HepG2 (cell line): ENCODE data around the gene CCN6. TPM values are rescaled to one million over a fixed set of nuclear protein-coding genes. Genes with fewer than 3 reads are reported as not detected.

Experiments used
- CREB1 ChIP-seq, 2 experiments: fragments of 450-650 bp in 1 of 2; IDR thresholded peaks; 2 replicates each; pipeline ENCODE4 v1.6.1; 2016 to 2017; ENCODE audit warnings: control low read depth in 1 of 2, mild to moderate bottlenecking in 1 of 2, missing compliant biosample characterization in 1 of 2, missing genetic modification characterization in 1 of 2
- E2F2 ChIP-seq: sonication (generic); formaldehyde crosslinking; IDR thresholded peaks from 2 replicates; pipeline ENCODE4 v1.4.0; 2020; ENCODE audit warnings: missing genetic modification reagents, borderline replicate concordance
- HNF1A ChIP-seq, 2 experiments: sonication (generic) in 1 of 2; formaldehyde crosslinking in 1 of 2; IDR thresholded peaks; 2 replicates each; pipeline versions ENCODE4 v1.4.0 to v1.6.1; 2016 to 2020; ENCODE audit warnings: borderline replicate concordance in 1 of 2, low read depth in 1 of 2, mild to moderate bottlenecking in 1 of 2, missing genetic modification reagents in 1 of 2
- MTF2 ChIP-seq: sonication (generic); formaldehyde crosslinking; IDR thresholded peaks from 2 replicates; pipeline ENCODE4 v1.5.0; 2020; ENCODE audit warnings: missing genetic modification reagents, borderline replicate concordance
- NFAT5 ChIP-seq: sonication (generic); formaldehyde crosslinking; IDR thresholded peaks from 2 replicates; pipeline ENCODE4 v1.4.0; 2020; ENCODE audit warnings: missing genetic modification reagents
- NR2F1 ChIP-seq, 2 experiments: fragments of 450-650 bp in 1 of 2; formaldehyde crosslinking in 1 of 2; IDR thresholded peaks; 2 replicates each; pipeline versions ENCODE4 v1.5.0 to v1.6.1; 2016 to 2020; ENCODE audit warnings: mild to moderate bottlenecking in 1 of 2, missing compliant biosample characterization in 1 of 2, missing genetic modification reagents in 1 of 2, moderate library complexity in 1 of 2
- PBX2 ChIP-seq: IDR thresholded peaks from 2 replicates; pipeline ENCODE4 v1.6.1; 2016; ENCODE audit warnings: control low read depth
- SRF ChIP-seq: IDR thresholded peaks from 2 replicates; pipeline ENCODE4 v1.6.1; 2011; ENCODE audit warnings: mild to moderate bottlenecking, low read depth, low read length, moderate library complexity
- ZFAT ChIP-seq: sonication (generic); formaldehyde crosslinking; conservative IDR thresholded peaks from 2 replicates; pipeline ENCODE4 v1.8.1; 2023; ENCODE audit warnings: missing genetic modification reagents, inconsistent platforms
- ZFP41 ChIP-seq: sonication (generic); formaldehyde crosslinking; IDR thresholded peaks from 2 replicates; pipeline ENCODE4 v1.4.0; 2020; ENCODE audit warnings: mild to moderate bottlenecking, missing genetic modification reagents, borderline replicate concordance
- ZFY ChIP-seq: sonication (generic); formaldehyde crosslinking; IDR thresholded peaks from 2 replicates; pipeline ENCODE4 v1.4.0; 2020; ENCODE audit warnings: missing genetic modification reagents
- ZNF230 ChIP-seq: sonication (generic); formaldehyde crosslinking; IDR thresholded peaks from 2 replicates; pipeline ENCODE4 v1.4.0; 2020; ENCODE audit warnings: mild to moderate bottlenecking, missing genetic modification reagents
- ZNF451 ChIP-seq: sonication (generic); formaldehyde crosslinking; IDR thresholded peaks from 2 replicates; pipeline ENCODE4 v1.5.0; 2020; ENCODE audit warnings: mild to moderate bottlenecking, missing genetic modification reagents
- ZNF558 ChIP-seq: sonication (generic); formaldehyde crosslinking; IDR thresholded peaks from 2 replicates; pipeline ENCODE4 v1.9.0; 2022; ENCODE audit warnings: mild to moderate bottlenecking, missing genetic modification reagents, borderline replicate concordance
- ZSCAN22 ChIP-seq: sonication (generic); formaldehyde crosslinking; IDR thresholded peaks from 2 replicates; pipeline ENCODE4 v1.4.0; 2020; ENCODE audit warnings: mild to moderate bottlenecking, missing genetic modification reagents
- polyA plus RNA-seq, 8 experiments: library from polyadenylated mRNA; depleted of rRNA in 3 of 8; stranded (reverse) in 7 of 8; unstranded in 1 of 8; fragments of >200 nt; fragmentation: Illumina TruSeq in 4 of 8; extraction: Trizol in 4 of 8; gene quantifications; 2 replicates each; pipeline versions ENCODE4 v1.2.1 to v1.2.3, GENCODE V29; 2011 to 2016; ENCODE audit warnings: low read depth in 4 of 8, missing spikeins in 1 of 8, mixed read lengths in 1 of 8; ENCODE audit not compliant: insufficient read depth in 1 of 8
- total RNA-seq, 5 experiments: library from RNA; depleted of rRNA; stranded (reverse); fragments of >200 nt; fragmentation: Illumina TruSeq; extraction: Trizol; gene quantifications; 2 replicates each; pipeline ENCODE4 v1.2.3, GENCODE V29; 2016; ENCODE audit warnings: low read depth in 1 of 5

Gene CCN6
- total and polyA plus RNA-seq, 2 of the 13 experiments (the other 11 are each of a cell fraction or from before 2014, with no cell fraction given): not detected

GRCh38 chr6:112087136-112087911 lies 33.4 kb downstream of the CCN6 start, which contains the start of the genes FAM229B and TUBE1 (continued):
- 0 out of 2 replicates have a peak, but pooled peaks have one; percentile 60 for TF ChIP-seq ZFP41 (CRISPR knock-in tag)
- TF ChIP-seq ZFY (CRISPR knock-in tag): peak; percentile 90
- 0 out of 2 replicates have a peak, but pooled peaks have one; percentile 20 for TF ChIP-seq MTF2 (CRISPR knock-in tag)
- TF ChIP-seq ZSCAN22 (CRISPR knock-in tag): no peak
- no peak for TF ChIP-seq NR2F1 (CRISPR knock-in tag; IDR thresholded peaks at IDR 0.05)
- TF ChIP-seq ZFAT (CRISPR knock-in tag): no peak
- no peak for TF ChIP-seq PBX2 (CRISPR knock-in tag)
- TF ChIP-seq NFAT5 (CRISPR knock-in tag): no peak
- TF ChIP-seq SRF: no peak
- TF ChIP-seq ZNF451 (CRISPR knock-in tag): peak; percentile 36; the same call in 1 of the 2 replicates
- TF ChIP-seq ZNF230: peak; percentile 79
- no peak for TF ChIP-seq E2F2 (CRISPR knock-in tag)
- TF ChIP-seq CREB1 (IDR thresholded peaks at IDR 0.05): peak; percentile 75
- TF ChIP-seq CREB1 (CRISPR knock-in tag; IDR thresholded peaks at IDR 0.05): 0 out of 2 replicates have a peak, but pooled peaks have one; percentile 38
- no peak for TF ChIP-seq ZNF558 (CRISPR knock-in tag)
- no peak for TF ChIP-seq HNF1A (IDR thresholded peaks at IDR 0.05; ENCODE audit: low read depth)
- TF ChIP-seq HNF1A (CRISPR knock-in tag; IDR thresholded peaks at IDR 0.05; ENCODE audit: borderline replicate concordance): peak; percentile 27; the same call in 1 of the 2 replicates
